Neuronal stem cell (in vitro differentiated cells): Measurements from ENCODE around the gene ANKMY1.

Experiments
- DNase-seq: peaks from one replicate; pipeline ENCODE4 v3.0.0-alpha.2; 2013; ENCODE audit warnings: low spot score
- H2AFZ ChIP-seq: one replicate; pipeline ENCODE4 v1.6.1; 2013; ENCODE audit warnings: mild to moderate bottlenecking, low read length, inconsistent platforms
- H2AK5ac ChIP-seq: 2 replicates; pipeline ENCODE4 v1.6.1; 2013; ENCODE audit warnings: low read depth, mild to moderate bottlenecking, inconsistent platforms, low read length, moderate library complexity, mixed read lengths
- H2BK120ac ChIP-seq: 2 replicates; pipeline ENCODE4 v1.6.1; 2013; ENCODE audit warnings: low read depth, mild to moderate bottlenecking, inconsistent platforms, low read length, moderate library complexity, mixed read lengths
- H2BK12ac ChIP-seq: one replicate; pipeline ENCODE4 v1.6.1; 2013; ENCODE audit warnings: low read length, inconsistent platforms
- H2BK15ac ChIP-seq: 2 replicates; pipeline ENCODE4 v1.6.1; 2013; ENCODE audit warnings: mild to moderate bottlenecking, low read length, inconsistent platforms, mixed read lengths
- H2BK5ac ChIP-seq: one replicate; pipeline ENCODE4 v1.6.1; 2013; ENCODE audit warnings: inconsistent platforms, mild to moderate bottlenecking, low read length, moderate library complexity
- H3K14ac ChIP-seq: one replicate; pipeline ENCODE4 v1.6.1; 2013; ENCODE audit warnings: low read length, inconsistent platforms
- H3K18ac ChIP-seq: 2 replicates; pipeline ENCODE4 v1.6.1; 2013; ENCODE audit warnings: low read length, inconsistent platforms
- H3K23ac ChIP-seq: 2 replicates; pipeline ENCODE4 v1.6.1; 2013; ENCODE audit warnings: low read depth, mild to moderate bottlenecking, mixed read lengths, low read length, inconsistent platforms; ENCODE audit not compliant: poor library complexity
- H3K27ac ChIP-seq: replicated peaks from 3 replicates; pipeline ENCODE4 v1.5.1; 2013; ENCODE audit warnings: low read length, inconsistent platforms
- H3K27me3 ChIP-seq, 3 experiments: 2 replicates each; pipeline ENCODE4 v1.6.1; 2013; ENCODE audit warnings: low read length in 3 of 3, mild to moderate bottlenecking in 2 of 3, inconsistent platforms in 1 of 3, low read depth in 1 of 3, mixed read lengths in 1 of 3, moderate library complexity in 1 of 3; ENCODE audit not compliant: control insufficient read depth in 3 of 3, insufficient read depth in 3 of 3
- H3K36me3 ChIP-seq, 2 donors: replicated peaks in 1 of 2; 2 replicates each; pipeline ENCODE4 v1.6.1; 2013; ENCODE audit warnings: low read length in 2 of 2; ENCODE audit not compliant: control insufficient read depth in 2 of 2, insufficient read depth in 2 of 2
- H3K4ac ChIP-seq: 2 replicates; pipeline ENCODE4 v1.6.1; 2013; ENCODE audit warnings: inconsistent platforms, mild to moderate bottlenecking, low read length, moderate library complexity
- H3K4me1 ChIP-seq, 2 donors: 1 replicate in 1 of 2; 2 replicates in 1 of 2; pipeline ENCODE4 v1.6.1; 2013; ENCODE audit warnings: low read length in 2 of 2, low read depth in 1 of 2; ENCODE audit not compliant: control insufficient read depth in 2 of 2, insufficient read depth in 1 of 2
- H3K4me2 ChIP-seq: one replicate; pipeline ENCODE4 v1.6.1; 2013; ENCODE audit warnings: mild to moderate bottlenecking, low read length, inconsistent platforms; ENCODE audit not compliant: insufficient read depth, poor library complexity, severe bottlenecking
- H3K4me3 ChIP-seq, 2 donors: 2 replicates each; pipeline ENCODE4 v1.5.1; 2013; ENCODE audit warnings: low read length in 2 of 2, mild to moderate bottlenecking in 2 of 2, inconsistent platforms in 1 of 2, moderate library complexity in 1 of 2
- H3K79me1 ChIP-seq: one replicate; pipeline ENCODE4 v1.6.1; 2013; ENCODE audit warnings: low read depth, mild to moderate bottlenecking, inconsistent platforms, low read length, moderate library complexity
- H3K9ac ChIP-seq: one replicate; pipeline ENCODE4 v1.6.1; 2013; ENCODE audit warnings: mild to moderate bottlenecking, low read depth, low read length, inconsistent platforms; ENCODE audit not compliant: poor library complexity
- H3K9me3 ChIP-seq, 2 donors: replicated peaks in 1 of 2; 2 replicates each; pipeline versions ENCODE3 to v1.6.1; 2013; ENCODE audit warnings: low read length in 2 of 2, mild to moderate bottlenecking in 2 of 2, inconsistent platforms in 1 of 2, low read depth in 1 of 2, mixed read lengths in 1 of 2, moderate library complexity in 1 of 2; ENCODE audit not compliant: control insufficient read depth in 2 of 2, insufficient read depth in 1 of 2
- H4K8ac ChIP-seq: one replicate; pipeline ENCODE4 v1.6.1; 2013; ENCODE audit warnings: low read depth, mild to moderate bottlenecking, inconsistent platforms, low read length, moderate library complexity
- H4K91ac ChIP-seq: one replicate; pipeline ENCODE4 v1.6.1; 2013; ENCODE audit warnings: low read length, low read depth, mild to moderate bottlenecking, inconsistent platforms; ENCODE audit not compliant: poor library complexity
- WGBS, 2 donors: extraction: QIAGEN DNeasy Blood & Tissue Kit; methylation state at CpG; one replicate each; pipeline ENCODE4 v1.1.7; 2013; ENCODE audit warnings: missing lambda C conversion rate in 2 of 2, mixed read lengths in 1 of 2; ENCODE audit not compliant: insufficient read length in 2 of 2, insufficient replicate concordance in 1 of 2; ENCODE audit errors: extremely low coverage in 2 of 2; 5-methylcytosine and 5-hydroxymethylcytosine counted together

Gene ANKMY1

DNA sequence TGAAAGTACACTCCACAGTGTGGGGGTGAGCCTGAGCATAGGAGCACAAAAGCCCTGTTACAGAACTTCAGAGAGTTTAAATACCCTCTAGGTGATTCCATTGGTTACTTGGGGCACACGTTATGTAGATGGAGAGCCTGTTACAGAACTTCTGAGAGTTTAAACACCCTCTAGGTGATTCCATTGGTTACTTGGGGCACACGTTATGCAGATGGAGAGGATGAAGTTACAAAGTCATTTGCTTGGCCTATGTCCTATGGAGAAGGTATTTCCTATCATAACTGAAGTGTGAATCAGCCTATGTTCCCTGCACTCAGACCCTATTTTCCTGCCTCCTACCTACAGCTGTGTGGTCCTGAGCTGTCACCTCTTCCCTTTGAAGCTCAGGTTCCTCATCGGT, 25.0 kb upstream of the ANKMY1 start:
- H3K4me1 ChIP-seq, result peaks cover 12 to 14% of the 10 kb centered on the region in 2 donors
- no peak overlapping the region for H3K23ac ChIP-seq
- no peak overlapping the region for H3K4me2 ChIP-seq
- H2BK15ac ChIP-seq, result no peak overlapping the region
- no peak for DNase-seq
- H4K8ac ChIP-seq, result no peak overlapping the region
- no peak overlapping the region for H2AFZ ChIP-seq
- H3K14ac ChIP-seq, result no peak overlapping the region
- no peak overlapping the region for H4K91ac ChIP-seq
- H3K18ac ChIP-seq, result no peak overlapping the region
- no peak overlapping the region for H2BK5ac ChIP-seq
- H3K27me3 ChIP-seq, result no peaks in the 10 kb centered on the region
- H3K9me3 ChIP-seq, result peaks cover 0 to 4% of the 10 kb centered on the region in 2 donors
- no CpG with 5 or more reads among the region's 3 CpGs for WGBS, 2 donors
- H3K4me3 ChIP-seq, result no peak overlapping the region
- no peak overlapping the region for H3K4ac ChIP-seq
- H3K9ac ChIP-seq, result no peak overlapping the region
- no peak overlapping the region for H2BK120ac ChIP-seq
- H2AK5ac ChIP-seq, result no peak overlapping the region
- no peak overlapping the region for H2BK12ac ChIP-seq
- peaks cover 33% of the 10 kb centered on the region for H3K79me1 ChIP-seq
- H3K27ac ChIP-seq, result no peak overlapping the region
- peaks cover 5 to 31% of the 10 kb centered on the region in 2 donors for H3K36me3 ChIP-seq

DNA sequence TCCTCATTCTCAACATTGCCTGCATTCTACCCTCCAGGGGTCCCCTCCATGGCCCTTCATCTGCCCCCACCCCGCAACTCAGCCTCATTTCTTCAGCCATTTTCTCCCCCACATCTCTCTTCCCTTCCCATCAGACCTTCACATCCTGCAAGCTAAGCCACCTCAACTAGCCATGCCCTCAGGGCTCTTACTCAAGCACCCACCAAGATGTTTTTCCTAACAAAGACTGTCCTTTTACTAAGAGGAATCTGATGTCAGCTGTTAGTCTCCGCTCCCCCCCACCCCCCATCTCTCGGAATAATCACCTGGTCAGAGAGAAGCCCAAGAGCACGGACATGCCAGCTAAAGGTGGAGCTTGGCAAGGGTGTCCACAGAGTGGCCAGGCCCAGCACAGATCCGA, 24.0 kb upstream of the ANKMY1 start:
- Histone ChIP-seq H3K14ac (no peak overlapping the region), H4K8ac (no peak overlapping the region), H2AFZ (no peak overlapping the region), H2BK5ac (no peak overlapping the region), H3K9me3 (peaks cover 0 to 4% of the 10 kb centered on the region in 2 donors), H2BK120ac (no peak overlapping the region), H3K18ac (no peak overlapping the region), H3K4me2 (no peak overlapping the region), H3K79me1 (peaks cover 25% of the 10 kb centered on the region), H3K9ac (no peak overlapping the region), H2BK12ac (no peak overlapping the region), H2BK15ac (no peak overlapping the region), H3K23ac (no peak overlapping the region), H2AK5ac (no peak overlapping the region), H3K27me3 (no peaks in the 10 kb centered on the region), H4K91ac (no peak overlapping the region), H3K4me1 (peaks cover 8% of the 10 kb centered on the region in 2 donors), H3K4ac (no peak overlapping the region), H3K27ac (no peak overlapping the region), H3K36me3 (peaks cover 8 to 39% of the 10 kb centered on the region in 2 donors), H3K4me3 (no peak overlapping the region)
- DNase-seq, result no peak
- no CpG with 5 or more reads among the region's 5 CpGs for WGBS, 2 donors

DNA sequence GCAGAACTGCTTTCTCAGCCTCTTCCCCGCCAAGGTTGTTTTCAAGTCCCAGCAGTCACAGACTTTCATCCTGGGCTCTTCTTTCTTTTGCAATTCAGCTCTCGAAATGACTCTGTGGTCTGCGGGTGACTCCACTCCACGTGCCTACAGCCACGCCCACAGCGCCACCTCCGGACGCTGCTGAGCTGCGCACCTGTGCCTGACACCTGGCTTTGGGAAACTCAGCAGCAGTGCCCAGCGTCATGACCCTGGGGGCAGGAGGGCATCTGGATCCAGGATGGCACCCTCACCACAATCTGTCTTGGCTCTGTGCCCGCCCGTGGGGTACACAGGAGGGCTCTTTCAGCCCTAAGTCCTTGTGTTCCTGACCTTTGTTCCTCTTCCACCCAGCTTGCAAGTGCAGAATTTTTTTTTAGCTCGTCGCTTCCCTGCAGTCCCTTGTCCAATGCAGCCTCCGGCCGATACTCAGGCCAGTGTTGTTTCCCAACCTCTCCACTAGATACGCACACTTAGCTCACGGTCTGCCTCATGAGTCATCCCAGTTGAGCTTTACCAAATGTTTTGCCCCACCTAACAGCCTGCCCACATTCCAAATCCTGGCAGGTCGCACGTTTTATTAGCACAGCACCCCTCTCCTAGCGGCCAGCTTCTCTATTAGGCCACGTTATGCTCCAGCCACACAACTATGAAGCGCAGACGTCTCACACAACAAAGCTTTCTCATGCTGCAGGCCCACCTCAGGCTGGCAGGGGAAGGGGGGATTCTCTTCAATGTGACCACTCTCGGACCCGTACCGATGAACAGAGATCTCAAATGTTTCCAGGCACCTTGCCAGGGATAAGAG, 22.2 kb upstream of the ANKMY1 start:
- no peak overlapping the region for H3K9ac ChIP-seq
- peaks cover 2 to 4% of the 10 kb centered on the region in 2 donors for H3K4me1 ChIP-seq
- H2BK15ac ChIP-seq, result no peak overlapping the region
- H4K8ac ChIP-seq, result no peak overlapping the region
- H2BK12ac ChIP-seq, result no peak overlapping the region
- H3K9me3 ChIP-seq, result peaks cover 0 to 4% of the 10 kb centered on the region in 2 donors
- H2BK5ac ChIP-seq, result no peak overlapping the region
- no peak overlapping the region for H3K4ac ChIP-seq
- WGBS, 2 donors, result no CpG with 5 or more reads among the region's 27 CpGs
- H2AK5ac ChIP-seq, result no peak overlapping the region
- H2BK120ac ChIP-seq, result no peak overlapping the region
- H3K14ac ChIP-seq, result no peak overlapping the region
- H3K36me3 ChIP-seq, result peaks cover 8 to 49% of the 10 kb centered on the region in 2 donors
- no peak overlapping the region for H3K4me2 ChIP-seq
- H3K23ac ChIP-seq, result no peak overlapping the region
- no peak overlapping the region for H3K4me3 ChIP-seq
- no peak overlapping the region for H2AFZ ChIP-seq
- DNase-seq, result no peak
- H3K27ac ChIP-seq, result no peak overlapping the region
- H4K91ac ChIP-seq, result no peak overlapping the region
- H3K79me1 ChIP-seq, result peaks cover 14% of the 10 kb centered on the region
- H3K18ac ChIP-seq, result no peak overlapping the region
- H3K27me3 ChIP-seq, result no peaks in the 10 kb centered on the region

DNA sequence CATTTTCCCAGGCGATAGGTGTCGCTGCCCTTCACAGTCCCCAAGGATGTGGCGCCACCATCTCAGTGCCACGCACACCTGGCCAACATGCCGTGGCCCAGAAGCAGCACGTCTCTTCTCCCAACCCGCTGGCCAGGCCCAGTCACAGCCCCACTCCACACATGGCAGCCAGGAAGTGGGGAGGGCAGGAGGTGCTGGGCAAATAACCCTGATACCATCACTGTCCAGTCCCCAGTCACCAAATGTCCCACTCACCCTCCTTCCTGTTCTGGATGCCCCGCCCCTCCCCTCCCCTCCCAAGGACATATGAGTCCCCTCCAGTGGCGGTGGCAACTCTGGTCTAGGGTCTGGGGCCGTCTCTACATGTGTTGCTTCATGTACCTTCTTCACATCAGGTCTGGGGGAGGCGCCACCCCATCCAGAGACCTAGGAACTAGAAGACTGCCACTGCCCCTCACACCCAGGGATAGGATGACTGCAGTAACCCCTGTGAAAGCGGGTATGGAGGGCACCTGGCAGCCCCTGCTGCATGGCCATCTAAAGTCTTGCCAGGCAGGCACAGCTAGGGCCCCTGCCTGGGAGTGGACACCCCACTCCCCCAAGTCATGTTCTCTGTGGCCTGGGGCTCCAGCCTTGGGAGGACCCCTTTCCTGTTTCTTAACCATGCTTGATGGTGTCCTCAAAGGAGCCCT, 21.4 kb upstream of the ANKMY1 start:
- no peak overlapping the region for H3K4me2 ChIP-seq
- H3K9me3 ChIP-seq, result peaks cover 0 to 4% of the 10 kb centered on the region in 2 donors
- H2BK12ac ChIP-seq, result no peak overlapping the region
- no CpG with 5 or more reads among the region's 12 CpGs for WGBS, 2 donors
- no peak for DNase-seq
- no peak overlapping the region for H3K18ac ChIP-seq
- no peak overlapping the region for H2AFZ ChIP-seq
- H3K9ac ChIP-seq, result peak overlapping the region; percentile 44
- H3K79me1 ChIP-seq, result peaks cover 8% of the 10 kb centered on the region
- no peak overlapping the region for H4K8ac ChIP-seq
- no peak overlapping the region for H3K27ac ChIP-seq
- H2AK5ac ChIP-seq, result no peak overlapping the region
- H3K14ac ChIP-seq, result no peak overlapping the region
- no peak overlapping the region for H3K4me3 ChIP-seq
- H3K4me1 ChIP-seq, result no peaks in the 10 kb centered on the region
- H3K36me3 ChIP-seq, result peaks cover 8 to 48% of the 10 kb centered on the region in 2 donors
- H3K4ac ChIP-seq, result no peak overlapping the region
- H2BK15ac ChIP-seq, result no peak overlapping the region
- peak overlapping the region; percentile 65 for H3K23ac ChIP-seq
- H4K91ac ChIP-seq, result no peak overlapping the region
- no peaks in the 10 kb centered on the region for H3K27me3 ChIP-seq
- no peak overlapping the region for H2BK120ac ChIP-seq
- H2BK5ac ChIP-seq, result no peak overlapping the region
